ENCODE measurements around the gene CFAP210. TPM values are rescaled to one million over a fixed set of nuclear protein-coding genes. Genes with fewer than 3 reads are reported as not detected.

Gene CFAP210
- total RNA-seq, 1 donor from 2014 or later: not detected

DNA sequence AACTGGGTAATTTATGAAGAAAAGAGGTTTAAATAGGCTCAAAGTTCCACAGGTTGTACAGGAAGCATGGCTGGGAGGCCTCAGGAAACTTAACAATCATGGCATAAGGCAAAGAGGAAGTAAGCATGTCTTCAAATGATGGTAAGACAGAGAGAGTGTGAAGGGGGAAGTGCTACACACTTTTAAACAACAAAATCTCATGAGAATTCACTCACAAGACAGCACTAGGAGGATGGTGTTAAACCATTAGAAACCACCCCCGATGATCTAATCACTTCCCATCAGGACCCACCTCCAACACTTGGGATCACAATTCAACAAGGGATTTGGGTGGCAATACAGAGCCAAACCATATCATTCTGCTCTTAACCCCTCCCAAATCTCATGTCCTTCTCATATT lies 34.9 kb downstream of the CFAP210 start:
- no peak for DNase-seq (ENCODE audit: low spot score)
- no peaks in the 10 kb centered on the region for H3K4me1 Mint-ChIP-seq (ENCODE audit: low read depth)

DNA sequence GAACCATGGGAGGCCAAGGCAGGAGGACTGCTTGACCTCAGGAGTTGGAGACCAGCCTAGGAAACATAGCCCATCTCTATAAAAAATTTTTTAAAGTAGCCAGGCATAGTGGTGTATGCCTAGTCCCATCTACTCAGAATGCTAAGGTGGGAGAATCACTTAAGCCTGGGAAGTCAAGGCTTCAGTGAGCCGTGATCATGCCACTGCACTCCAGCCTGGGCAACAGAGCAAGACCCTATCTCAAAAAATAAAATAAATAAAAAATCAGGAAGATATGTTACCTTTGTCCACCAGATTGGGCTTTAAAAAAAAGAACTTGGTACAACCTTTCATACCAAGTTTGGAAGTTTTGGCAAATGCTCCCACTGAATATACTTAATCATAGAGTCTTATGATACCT lies 35.3 kb downstream of the CFAP210 start:
- H3K4me3 Mint-ChIP-seq (ENCODE audit: unreplicated experiment): no peak overlapping the region
- no peak overlapping the region for H3K27ac Mint-ChIP-seq (ENCODE audit: unreplicated experiment)
- DNase-seq (ENCODE audit: low spot score): no peak
- no peaks in the 10 kb centered on the region for H3K27me3 Mint-ChIP-seq (ENCODE audit: low read depth)
- no peaks in the 10 kb centered on the region for H3K9me3 Mint-ChIP-seq (ENCODE audit: low read depth)
- H3K4me1 Mint-ChIP-seq (ENCODE audit: low read depth): no peaks in the 10 kb centered on the region
- TF ChIP-seq, protein P1, sequence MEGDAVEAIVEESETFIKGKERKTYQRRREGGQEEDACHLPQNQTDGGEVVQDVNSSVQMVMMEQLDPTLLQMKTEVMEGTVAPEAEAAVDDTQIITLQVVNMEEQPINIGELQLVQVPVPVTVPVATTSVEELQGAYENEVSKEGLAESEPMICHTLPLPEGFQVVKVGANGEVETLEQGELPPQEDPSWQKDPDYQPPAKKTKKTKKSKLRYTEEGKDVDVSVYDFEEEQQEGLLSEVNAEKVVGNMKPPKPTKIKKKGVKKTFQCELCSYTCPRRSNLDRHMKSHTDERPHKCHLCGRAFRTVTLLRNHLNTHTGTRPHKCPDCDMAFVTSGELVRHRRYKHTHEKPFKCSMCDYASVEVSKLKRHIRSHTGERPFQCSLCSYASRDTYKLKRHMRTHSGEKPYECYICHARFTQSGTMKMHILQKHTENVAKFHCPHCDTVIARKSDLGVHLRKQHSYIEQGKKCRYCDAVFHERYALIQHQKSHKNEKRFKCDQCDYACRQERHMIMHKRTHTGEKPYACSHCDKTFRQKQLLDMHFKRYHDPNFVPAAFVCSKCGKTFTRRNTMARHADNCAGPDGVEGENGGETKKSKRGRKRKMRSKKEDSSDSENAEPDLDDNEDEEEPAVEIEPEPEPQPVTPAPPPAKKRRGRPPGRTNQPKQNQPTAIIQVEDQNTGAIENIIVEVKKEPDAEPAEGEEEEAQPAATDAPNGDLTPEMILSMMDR (IDR thresholded peaks at IDR 0.05): no peak
- H3K36me3 Mint-ChIP-seq (ENCODE audit: low read depth): peaks cover 2% of the 10 kb centered on the region

More for the DNA sequence above, 34.9 kb downstream of the CFAP210 start:
- TF ChIP-seq, protein P1 (IDR thresholded peaks at IDR 0.05): no peak
- no peak overlapping the region for H3K4me3 Mint-ChIP-seq (ENCODE audit: unreplicated experiment)
- peaks cover 2% of the 10 kb centered on the region for H3K36me3 Mint-ChIP-seq (ENCODE audit: low read depth)
- no peaks in the 10 kb centered on the region for H3K27me3 Mint-ChIP-seq (ENCODE audit: low read depth)
- H3K27ac Mint-ChIP-seq (ENCODE audit: unreplicated experiment): no peak overlapping the region
- H3K9me3 Mint-ChIP-seq (ENCODE audit: low read depth): no peaks in the 10 kb centered on the region

DNA sequence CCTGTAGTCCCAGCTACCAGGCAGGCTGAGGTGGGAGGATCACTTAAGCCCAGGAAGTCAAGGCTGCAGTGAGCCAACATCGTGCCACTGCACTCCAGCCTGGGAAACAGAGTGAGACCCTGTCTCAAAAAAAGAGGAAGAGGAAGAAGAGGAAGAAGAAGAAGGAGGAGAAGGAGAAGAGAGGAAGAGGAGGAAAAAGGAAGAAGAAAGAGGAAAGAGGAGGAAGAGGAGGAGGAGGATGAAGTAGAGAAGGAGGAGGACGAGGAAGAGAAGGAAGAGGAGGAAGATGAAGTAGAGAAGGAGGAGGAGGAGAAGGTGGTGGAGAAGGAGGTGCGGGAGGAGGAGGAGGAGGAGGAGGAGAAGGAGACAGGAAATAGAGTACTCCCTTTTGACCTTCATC lies 38.0 kb downstream of the CFAP210 start:
- Mint-ChIP-seq H3K4me3 (ENCODE audit: unreplicated experiment) (no peak overlapping the region), H3K27me3 (ENCODE audit: low read depth) (peaks cover 8% of the 10 kb centered on the region), H3K9me3 (ENCODE audit: low read depth) (no peaks in the 10 kb centered on the region), H3K4me1 (ENCODE audit: low read depth) (no peaks in the 10 kb centered on the region), H3K36me3 (ENCODE audit: low read depth) (peaks cover 2% of the 10 kb centered on the region), H3K27ac (ENCODE audit: unreplicated experiment) (no peak overlapping the region)
- TF ChIP-seq, protein P1 (IDR thresholded peaks at IDR 0.05): no peak
- DNase-seq (ENCODE audit: low spot score): no peak

DNA sequence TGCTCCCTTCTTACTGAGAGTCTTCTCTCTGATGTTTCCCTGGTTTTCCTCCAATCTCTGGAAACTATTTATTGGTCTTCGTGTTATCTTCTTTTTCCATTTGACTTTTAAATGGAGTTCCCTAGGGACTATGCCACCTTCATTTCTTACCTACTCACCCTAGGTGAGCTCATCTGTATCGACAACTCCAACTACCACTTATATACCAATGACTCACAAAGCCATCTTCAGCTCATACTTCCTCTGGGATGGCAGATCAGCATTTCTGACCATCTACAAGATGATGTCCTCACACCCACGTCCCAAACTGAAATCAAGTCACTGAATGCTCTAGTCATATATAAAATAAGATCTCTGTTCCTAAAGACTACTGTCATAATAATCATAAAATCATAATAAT lies 40.6 kb downstream of the CFAP210 start:
- Mint-ChIP-seq H3K9me3 (ENCODE audit: low read depth) (no peaks in the 10 kb centered on the region), H3K27ac (ENCODE audit: unreplicated experiment) (no peak overlapping the region), H3K4me3 (ENCODE audit: unreplicated experiment) (no peak overlapping the region), H3K27me3 (ENCODE audit: low read depth) (peaks cover 8% of the 10 kb centered on the region), H3K4me1 (ENCODE audit: low read depth) (no peaks in the 10 kb centered on the region), H3K36me3 (ENCODE audit: low read depth) (no peaks in the 10 kb centered on the region)
- no peak for DNase-seq (ENCODE audit: low spot score)
- TF ChIP-seq, protein P1 (IDR thresholded peaks at IDR 0.05): no peak

DNA sequence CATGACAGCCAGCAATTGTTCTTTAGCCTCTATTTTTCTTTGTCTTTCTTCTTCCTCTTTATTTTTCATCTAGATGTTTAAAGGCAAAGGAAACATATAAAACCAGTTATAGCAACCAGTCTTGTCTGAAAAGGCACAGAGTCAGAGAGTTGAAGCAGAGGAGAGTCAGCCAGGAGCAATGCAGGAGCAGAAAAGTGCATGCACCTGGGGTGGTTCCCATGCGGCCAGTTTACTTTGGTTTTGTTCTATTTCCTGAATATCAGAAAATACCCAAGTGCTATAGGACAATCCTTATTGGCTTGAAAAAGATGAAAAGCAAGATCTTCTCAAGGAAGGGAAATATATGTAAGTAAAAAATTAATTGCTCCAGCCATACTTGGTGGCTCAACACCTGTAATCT lies 44.9 kb downstream of the CFAP210 start:
- Mint-ChIP-seq H3K36me3 (ENCODE audit: low read depth) (no peaks in the 10 kb centered on the region), H3K9me3 (ENCODE audit: low read depth) (no peaks in the 10 kb centered on the region), H3K4me1 (ENCODE audit: low read depth) (no peaks in the 10 kb centered on the region), H3K27ac (ENCODE audit: unreplicated experiment) (no peak overlapping the region), H3K27me3 (ENCODE audit: low read depth) (peaks cover 8% of the 10 kb centered on the region), H3K4me3 (ENCODE audit: unreplicated experiment) (no peak overlapping the region)
- TF ChIP-seq, protein P1 (IDR thresholded peaks at IDR 0.05): no peak
- DNase-seq (ENCODE audit: low spot score): no peak
